Natural killer cell (primary cell): ENCODE measurements around the gene KCNF1. TPM values are rescaled to one million over a fixed set of nuclear protein-coding genes. Genes with fewer than 3 reads are reported as not detected.
"Not testable (repeated sequence)": the region's sequence is repeated elsewhere in the genome, so short reads cannot be mapped to it uniquely, and the experiment has no call there.

ENCODE experiments used
- ATAC-seq, 3 donors: fragments of 150-1000 bp in 2 of 3; fragments of 200-7000 bp in 1 of 3; cut with Tn5 transposase; 1 replicate in 1 of 3; 2 replicates in 2 of 3; pipeline ENCODE4 v1.10.0; 2021; ENCODE audit warnings: mild to moderate bottlenecking in 2 of 3, moderate library complexity in 2 of 3
- DNase-seq, 2 donors: peaks; one replicate each; pipeline versions ENCODE4 v3.0.0 to v3.0.0-alpha.2; 2013 to 2021; ENCODE audit warnings: mixed read lengths in 1 of 2
- H3K27ac ChIP-seq: one replicate; pipeline ENCODE4 v1.5.1; 2013; ENCODE audit warnings: mild to moderate bottlenecking, low read length
- H3K27me3 ChIP-seq: one replicate; pipeline ENCODE4 v1.6.1; 2013; ENCODE audit warnings: low read length; ENCODE audit not compliant: control insufficient read depth, insufficient read depth
- H3K36me3 ChIP-seq: one replicate; pipeline ENCODE4 v1.6.1; 2013; ENCODE audit warnings: low read length; ENCODE audit not compliant: control insufficient read depth, insufficient read depth
- H3K4me1 ChIP-seq: one replicate; pipeline ENCODE4 v1.6.1; 2013; ENCODE audit warnings: low read length; ENCODE audit not compliant: control insufficient read depth, insufficient read depth
- H3K4me3 ChIP-seq: one replicate; pipeline ENCODE4 v1.5.1; 2013; ENCODE audit warnings: low read length
- H3K9me3 ChIP-seq: one replicate; pipeline ENCODE4 v1.6.1; 2013; ENCODE audit warnings: low read length; ENCODE audit not compliant: control insufficient read depth, insufficient read depth
- H3K27ac Mint-ChIP-seq, 2 donors: one replicate each; pipeline ENCODE4 v1.8.0; 2022; ENCODE audit warnings: mild to moderate bottlenecking in 2 of 2, mixed read lengths in 2 of 2, moderate library complexity in 1 of 2
- H3K27me3 Mint-ChIP-seq, 2 donors: one replicate each; pipeline ENCODE4 v1.8.0; 2022; ENCODE audit warnings: low read depth in 2 of 2, mixed read lengths in 2 of 2
- H3K36me3 Mint-ChIP-seq: one replicate; pipeline ENCODE4 v1.8.0; 2022; ENCODE audit warnings: mixed read lengths
- H3K4me1 Mint-ChIP-seq, 2 donors: one replicate each; pipeline ENCODE4 v1.8.0; 2022; ENCODE audit warnings: mixed read lengths in 2 of 2
- H3K4me3 Mint-ChIP-seq: one replicate; pipeline ENCODE4 v1.8.0; 2022; ENCODE audit warnings: mild to moderate bottlenecking, moderate library complexity, mixed read lengths
- H3K9me3 Mint-ChIP-seq, 2 donors: one replicate each; pipeline ENCODE4 v1.8.0; 2022; ENCODE audit warnings: mixed read lengths in 2 of 2
- CTCF ChIP-seq: fragments of 200-600 bp; IDR thresholded peaks from one replicate; pipeline ENCODE4 v1.8.0; 2022; ENCODE audit warnings: antibody characterized with exemption
- WGBS: methylation state at CpG from one replicate; pipeline ENCODE4 v1.1.7; 2013; ENCODE audit warnings: missing lambda C conversion rate; ENCODE audit not compliant: insufficient coverage; 5-methylcytosine and 5-hydroxymethylcytosine counted together
- intact Hi-C: fragments of 100-400 bp; cut with micrococcal nuclease; formaldehyde crosslinking; loops from one replicate; pipeline ENCODE4 v1.14.2; 2022
- total RNA-seq, 4 donors: library from RNA; stranded (reverse); fragments of 120-200 nt in 1 of 4; gene quantifications; one replicate each; pipeline versions ENCODE4 v1.2.3 to v1.2.4, GENCODE V29; 2013 to 2022

Gene KCNF1
- total RNA-seq, 3 donors from 2014 or later (not counting 1 experiment from before 2014, with no cell fraction given), result not detected

GRCh38 chr2:10956006-10956790, 44.5 kb downstream of the KCNF1 start:
- Mint-ChIP-seq H3K4me1 (peaks cover 9 to 13% of the 10 kb centered on the region in 2 donors), H3K4me3 (no peak overlapping the region), H3K9me3 (peaks cover 4 to 6% of the 10 kb centered on the region in 2 donors), H3K27ac (no peak overlapping the region), H3K27me3 (peaks cover 0 to 12% of the 10 kb centered on the region in 2 donors), H3K36me3 (peaks cover 7% of the 10 kb centered on the region)
- ATAC-seq, result no peak
- no peak overlapping the region for H3K27ac ChIP-seq
- no peak for TF ChIP-seq CTCF
- intact Hi-C loops, result no loop called here
- WGBS, result 92% methylated on average over 16 of the region's 16 CpGs
- H3K9me3 ChIP-seq, result peaks cover 10% of the 10 kb centered on the region
- no peaks in the 10 kb centered on the region for H3K27me3 ChIP-seq
- H3K4me1 ChIP-seq, result peaks cover 18% of the 10 kb centered on the region
- DNase-seq, result no peak
- H3K4me3 ChIP-seq, result no peak overlapping the region
- no peaks in the 10 kb centered on the region for H3K36me3 ChIP-seq

- Mint-ChIP-seq H3K27me3 (peaks cover 0 to 12% of the 10 kb centered on the region in 2 donors), H3K36me3 (peaks cover 7% of the 10 kb centered on the region), H3K9me3 (peaks cover 4 to 6% of the 10 kb centered on the region in 2 donors), H3K4me1 (peaks cover 9 to 13% of the 10 kb centered on the region in 2 donors), H3K4me3 (no peak overlapping the region), H3K27ac (no peak overlapping the region)
- H3K27ac ChIP-seq, result no peak overlapping the region
- DNase-seq (no peak), ATAC-seq (no peak)
- H3K4me3 ChIP-seq, result no peak overlapping the region
- intact Hi-C loops, result no loop called here
- peaks cover 9% of the 10 kb centered on the region for H3K4me1 ChIP-seq
- no peaks in the 10 kb centered on the region for H3K27me3 ChIP-seq
- H3K9me3 ChIP-seq, result peaks cover 10% of the 10 kb centered on the region
- no peak for TF ChIP-seq CTCF
- 92% methylated on average over 2 of the region's 3 CpGs for WGBS
- H3K36me3 ChIP-seq, result no peaks in the 10 kb centered on the region
These were observed 45.7 kb downstream of the KCNF1 start for GRCh38 chr2:10957391-10957790.

GRCh38 chr2:10958452-10958851, 46.7 kb downstream of the KCNF1 start:
- ATAC-seq, H3K4me1 Mint-ChIP-seq, H3K36me3 ChIP-seq, H3K27ac Mint-ChIP-seq, H3K4me1 ChIP-seq, H3K36me3 Mint-ChIP-seq, DNase-seq, H3K9me3 Mint-ChIP-seq, H3K27ac ChIP-seq, H3K4me3 Mint-ChIP-seq, intact Hi-C loops, H3K27me3 ChIP-seq, H3K4me3 ChIP-seq, H3K9me3 ChIP-seq: not testable (repeated sequence)
- 84% methylated on average over 3 of the region's 3 CpGs for WGBS
- H3K27me3 Mint-ChIP-seq, result peaks cover 2 to 12% of the 10 kb centered on the region in 2 donors

- no peak overlapping the region for H3K4me3 ChIP-seq
- Mint-ChIP-seq H3K36me3 (no peaks in the 10 kb centered on the region), H3K9me3 (no peaks in the 10 kb centered on the region), H3K27me3 (peaks cover 13 to 25% of the 10 kb centered on the region in 2 donors), H3K4me3 (no peak overlapping the region), H3K27ac (no peak overlapping the region), H3K4me1 (no peaks in the 10 kb centered on the region)
- no peak overlapping the region for H3K27ac ChIP-seq
- DNase-seq (no peak), ATAC-seq (no peak)
- intact Hi-C loops, result no loop called here
- H3K36me3 ChIP-seq, result no peaks in the 10 kb centered on the region
- H3K27me3 ChIP-seq, result no peaks in the 10 kb centered on the region
- TF ChIP-seq CTCF, result no peak
- no peaks in the 10 kb centered on the region for H3K9me3 ChIP-seq
- H3K4me1 ChIP-seq, result no peaks in the 10 kb centered on the region
- 86% methylated on average over 58 of the region's 58 CpGs for WGBS
These were observed 49.1 kb downstream of the KCNF1 start for GRCh38 chr2:10960606-10961489.
